HG02798 (cell line): ENCODE data around the gene REPIN1.
A peak's percentile ranks its signal among the peaks of the same experiment; 100 is the strongest.

Experiments
- ATAC-seq: cut with Tn5 transposase; IDR thresholded peaks from one replicate; pipeline ENCODE4 v1.9.1; 2021; ENCODE audit warnings: mild to moderate bottlenecking; ENCODE audit not compliant: unreplicated experiment, poor library complexity

REPIN1 gene

GRCh38 chr7:150358988-150359621, 9.5 kb upstream of the REPIN1 start:
- no peak for ATAC-seq

GRCh38 chr7:150359622-150360362, 8.8 kb upstream of the REPIN1 start:
- no peak for ATAC-seq

GRCh38 chr7:150360363-150361058, 8.1 kb upstream of the REPIN1 start:
- ATAC-seq: no peak

- no peak for ATAC-seq
Measured at GRCh38 chr7:150361402-150361801, 7.2 kb upstream of the REPIN1 start.

GRCh38 chr7:150361807-150362621, 6.6 kb upstream of the REPIN1 start:
- ATAC-seq: no peak

- ATAC-seq: no peak
Measured at GRCh38 chr7:150363370-150363769, 5.3 kb upstream of the REPIN1 start.

- ATAC-seq: no peak
Measured at GRCh38 chr7:150363872-150364271, 4.8 kb upstream of the REPIN1 start.

GRCh38 chr7:150365194-150365593, 3.4 kb upstream of the REPIN1 start:
- no peak for ATAC-seq

GRCh38 chr7:150365673-150366398, 2.8 kb upstream of the REPIN1 start:
- no peak for ATAC-seq

GRCh38 chr7:150367677-150368095, 936 bp upstream of the REPIN1 start:
- no peak for ATAC-seq

GRCh38 chr7:150368884-150369747, 494 bp downstream of the REPIN1 start:
- ATAC-seq: peak; percentile 40

- ATAC-seq: no peak
Measured at GRCh38 chr7:150369748-150370501, 1.3 kb downstream of the REPIN1 start.

- no peak for ATAC-seq
Measured at GRCh38 chr7:150370612-150371071, 2.0 kb downstream of the REPIN1 start.

GRCh38 chr7:150371131-150371995, 2.7 kb downstream of the REPIN1 start:
- ATAC-seq: no peak

- no peak for ATAC-seq
Measured at GRCh38 chr7:150371996-150372270, 3.3 kb downstream of the REPIN1 start.

- no peak for ATAC-seq
Measured at GRCh38 chr7:150372271-150373048, 3.8 kb downstream of the REPIN1 start.
